ENCODE measurements around the gene FAM20B.
A peak's percentile ranks its signal among the peaks of the same experiment; 100 is the strongest.
"Not testable (repeated sequence)": the region's sequence is repeated elsewhere in the genome, so short reads cannot be mapped to it uniquely, and the experiment has no call there.

FAM20B gene

DNA sequence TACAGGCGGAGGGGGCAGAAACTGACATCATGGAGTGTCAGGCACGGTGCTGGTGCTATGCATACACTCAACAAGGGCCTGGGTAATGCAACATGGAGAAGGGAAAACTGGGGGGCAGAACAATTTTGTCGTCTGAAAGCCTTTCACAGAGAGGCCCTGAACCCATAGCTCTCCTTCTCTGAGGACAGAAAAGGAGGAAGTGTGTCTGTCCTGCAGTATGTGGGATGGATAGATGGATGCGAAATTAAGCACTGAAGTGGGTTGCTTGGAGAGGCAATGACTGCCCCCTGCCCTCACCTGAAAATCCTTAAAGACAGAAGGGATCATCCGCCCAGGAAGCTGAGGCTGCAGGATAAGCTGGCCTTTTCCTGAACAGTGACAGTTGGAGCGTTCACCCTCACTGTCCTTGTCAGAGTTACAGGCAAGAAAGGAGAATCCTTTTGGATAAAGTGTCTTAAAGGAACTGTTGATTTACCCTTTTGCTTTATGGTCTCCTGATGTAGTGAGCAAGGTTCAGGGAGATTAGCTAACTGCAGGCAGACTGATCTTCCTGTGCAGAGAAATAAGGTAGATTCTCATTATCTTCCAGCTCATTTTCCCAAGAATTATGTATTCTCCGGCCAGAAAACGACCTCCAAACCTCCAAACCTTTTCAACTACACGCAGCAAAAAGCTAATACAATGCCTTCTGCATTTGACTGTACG lies 1.6 kb upstream of the FAM20B start:
- DNase-seq = no peak

DNA sequence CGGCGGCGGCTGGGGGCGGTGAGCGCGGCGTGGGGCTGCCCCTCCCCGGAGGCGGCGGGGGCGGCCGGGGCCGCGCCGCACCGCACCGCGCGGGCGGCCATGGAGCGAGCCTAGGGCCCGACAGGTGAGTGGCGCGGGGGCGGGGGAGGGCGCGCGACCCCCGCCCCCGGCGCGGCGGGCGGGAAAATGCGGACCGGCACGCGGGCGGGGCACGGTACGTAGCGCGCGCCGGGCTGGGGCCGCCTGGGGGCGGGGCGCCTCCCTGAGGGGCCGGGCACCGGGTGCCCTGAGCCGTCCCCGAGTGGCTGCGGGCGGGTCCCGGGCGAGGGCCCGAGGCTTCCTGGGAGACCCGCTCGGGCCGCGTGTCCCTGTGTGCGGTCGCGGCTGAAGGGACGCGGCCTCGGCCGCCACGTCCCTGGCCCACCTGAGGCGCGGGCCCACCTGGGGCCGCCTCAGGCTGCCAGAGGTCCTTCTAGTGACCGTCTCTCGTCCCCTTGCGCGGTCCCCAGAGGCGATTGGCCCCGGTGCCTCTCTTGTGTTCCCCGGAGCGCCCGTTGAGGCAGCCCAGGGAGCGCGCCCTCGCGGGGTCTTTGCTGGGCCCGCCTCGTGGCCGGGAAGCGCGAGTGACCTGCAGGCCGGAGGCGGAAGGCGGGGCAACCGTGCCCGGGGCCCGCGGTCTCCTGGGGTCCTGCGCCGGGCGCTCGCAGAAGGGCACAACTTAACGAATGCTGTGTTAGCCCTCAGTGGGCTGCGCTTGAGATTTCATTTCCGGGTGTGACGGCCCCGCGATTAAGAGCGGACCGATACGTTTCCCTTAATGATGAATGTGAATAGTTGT lies 500 bp downstream of the FAM20B start:
- peak; percentile 79 for DNase-seq

DNA sequence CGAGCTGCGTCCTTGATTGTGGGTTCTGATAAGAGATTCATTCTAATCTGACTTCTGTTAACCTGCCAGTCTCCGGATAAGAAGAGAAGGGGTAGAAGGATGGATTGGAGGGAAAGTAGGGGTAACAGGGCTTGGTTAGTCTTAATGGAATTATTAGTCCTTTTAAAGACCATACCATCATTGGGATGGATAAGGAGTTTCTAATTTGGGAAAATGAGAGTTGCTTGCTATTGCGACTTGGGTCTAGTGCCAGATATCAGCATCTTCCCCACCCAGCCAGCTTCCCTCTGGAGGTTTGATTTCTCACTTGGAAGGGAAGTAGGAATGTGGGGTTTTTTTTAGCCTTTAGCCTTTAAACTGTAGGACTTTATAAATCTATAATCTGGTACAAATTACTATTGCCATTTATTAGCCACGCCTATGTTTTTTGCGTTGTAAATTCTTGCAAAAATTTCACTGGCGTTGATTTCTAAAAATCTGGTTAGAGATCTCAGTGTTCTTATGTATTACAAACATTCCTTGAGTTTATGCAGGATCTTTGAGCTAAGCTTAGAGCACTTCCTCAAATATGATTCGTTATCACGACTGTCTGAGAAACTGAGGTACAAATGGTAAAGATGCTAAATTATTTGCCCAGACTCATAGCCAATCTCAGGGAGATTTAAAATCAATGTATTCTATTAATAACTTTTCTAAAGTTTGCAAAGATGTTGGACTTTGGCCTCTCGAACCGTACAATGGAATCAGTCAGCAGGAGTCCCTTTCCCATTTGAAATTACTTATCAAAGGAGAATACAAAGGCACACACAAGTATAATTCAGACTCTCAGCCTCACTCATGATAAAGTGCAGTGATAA lies 1.3 kb downstream of the FAM20B start:
- no peak for DNase-seq

GRCh38 chr1:179029321-179029759 lies 3.6 kb downstream of the FAM20B start:
- DNase-seq = no peak

DNA sequence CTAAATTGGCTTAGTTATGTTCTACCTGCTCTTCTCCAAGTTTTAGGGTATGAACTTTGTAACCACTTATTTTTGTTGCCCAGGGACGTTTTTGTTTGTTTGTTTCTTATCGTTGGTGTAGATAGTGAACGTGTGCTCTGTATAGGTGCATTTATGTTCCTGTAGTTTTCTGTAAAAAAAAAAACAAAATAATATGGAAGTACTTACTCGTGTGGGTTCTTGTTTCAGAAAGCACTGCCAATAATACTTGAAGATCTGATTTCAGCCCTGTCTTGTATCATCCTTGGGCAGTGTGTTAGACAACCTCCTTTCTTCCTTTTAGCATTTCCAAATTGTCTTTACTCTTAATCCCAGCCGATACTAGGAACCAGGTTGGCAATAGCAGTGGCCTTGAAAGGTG lies 4.4 kb downstream of the FAM20B start:
- no peak for DNase-seq

DNA sequence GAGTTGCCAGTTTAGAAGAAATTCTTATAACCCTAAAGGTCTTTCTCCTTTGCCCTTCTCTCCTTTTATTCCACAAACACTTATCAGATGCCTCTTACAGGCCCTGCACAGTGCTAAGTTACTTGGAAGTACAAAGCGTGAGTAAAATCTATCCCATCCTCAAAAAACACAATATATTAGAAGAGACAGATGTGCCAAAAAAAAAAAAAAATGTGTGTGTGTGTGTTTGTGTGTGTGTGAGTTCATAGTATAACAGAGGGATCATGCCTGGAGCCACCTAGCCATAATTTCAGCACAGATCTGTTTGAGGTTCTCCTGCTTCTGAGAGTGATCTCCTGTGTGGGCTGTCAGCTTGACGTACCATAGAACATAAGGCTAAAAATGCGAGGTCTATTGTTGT lies 5.0 kb downstream of the FAM20B start:
- no peak for DNase-seq

DNA sequence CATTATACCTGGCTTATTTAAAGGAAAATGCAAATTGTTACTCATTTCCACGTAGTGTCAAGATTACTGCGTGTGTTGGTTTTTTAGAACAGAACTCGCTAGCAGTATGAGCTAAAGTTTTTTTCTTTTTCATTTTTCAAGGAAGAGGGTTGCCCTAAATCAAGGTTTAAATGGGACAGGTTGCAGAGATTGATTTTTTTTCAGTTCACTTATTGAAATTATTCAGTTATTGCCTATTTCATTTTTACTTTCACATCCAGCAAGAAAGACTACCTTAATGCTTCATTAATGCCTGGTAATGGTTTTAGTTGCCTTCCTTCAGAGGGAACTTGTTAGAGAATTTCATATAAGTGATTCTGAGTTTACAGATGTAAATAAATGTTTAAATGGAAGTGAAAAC lies 5.6 kb downstream of the FAM20B start:
- DNase-seq = no peak

DNA sequence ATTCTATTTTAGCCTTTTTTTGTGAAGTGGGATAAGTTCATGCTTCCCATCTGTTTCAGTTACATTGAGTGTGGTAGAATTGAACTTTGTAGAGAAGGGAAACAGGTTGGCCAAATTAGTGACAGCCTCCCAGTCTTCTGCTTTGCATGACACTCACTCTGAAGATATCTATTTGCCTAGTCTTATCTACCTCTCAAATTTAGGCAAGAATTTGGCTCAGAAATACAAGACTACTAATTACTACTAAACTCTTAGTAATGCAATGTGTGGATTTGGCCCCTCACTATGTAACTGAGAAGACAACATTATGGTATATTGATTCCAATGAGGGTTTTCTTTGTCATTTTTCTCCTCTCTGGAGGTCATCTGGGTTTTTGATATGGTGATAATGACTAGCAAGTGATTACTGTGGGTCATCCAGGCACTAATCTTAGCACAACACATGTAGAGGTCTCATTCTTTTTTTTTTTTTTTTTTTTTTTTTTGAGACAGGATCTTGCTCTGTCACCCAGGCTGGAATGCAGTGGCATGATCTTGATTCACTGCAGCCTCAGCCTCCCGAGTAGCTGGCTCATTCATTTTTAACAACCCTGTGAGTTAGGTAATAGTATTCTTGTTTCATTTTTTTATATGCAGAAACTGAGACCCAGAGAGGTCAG lies 6.3 kb downstream of the FAM20B start:
- DNase-seq = no peak

DNA sequence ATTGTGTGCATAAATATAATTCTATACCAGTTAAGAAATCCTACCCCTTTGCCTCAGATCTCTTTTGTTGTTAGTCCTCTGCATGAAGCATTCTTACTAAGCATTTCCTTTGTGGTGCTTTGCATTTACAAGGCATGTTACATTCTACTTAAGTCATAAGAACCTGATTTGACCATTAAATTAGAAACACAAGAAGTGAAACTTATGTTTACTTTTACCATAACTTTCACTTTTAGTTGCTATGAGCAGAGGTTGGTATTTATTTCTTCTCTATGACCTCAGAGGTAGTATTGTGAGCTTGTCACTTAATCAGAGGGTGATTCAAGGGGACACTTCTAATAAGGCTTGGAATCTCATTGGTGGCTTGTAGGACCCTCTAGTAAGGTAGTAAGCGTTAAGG lies 9.0 kb downstream of the FAM20B start:
- DNase-seq = no peak

DNA sequence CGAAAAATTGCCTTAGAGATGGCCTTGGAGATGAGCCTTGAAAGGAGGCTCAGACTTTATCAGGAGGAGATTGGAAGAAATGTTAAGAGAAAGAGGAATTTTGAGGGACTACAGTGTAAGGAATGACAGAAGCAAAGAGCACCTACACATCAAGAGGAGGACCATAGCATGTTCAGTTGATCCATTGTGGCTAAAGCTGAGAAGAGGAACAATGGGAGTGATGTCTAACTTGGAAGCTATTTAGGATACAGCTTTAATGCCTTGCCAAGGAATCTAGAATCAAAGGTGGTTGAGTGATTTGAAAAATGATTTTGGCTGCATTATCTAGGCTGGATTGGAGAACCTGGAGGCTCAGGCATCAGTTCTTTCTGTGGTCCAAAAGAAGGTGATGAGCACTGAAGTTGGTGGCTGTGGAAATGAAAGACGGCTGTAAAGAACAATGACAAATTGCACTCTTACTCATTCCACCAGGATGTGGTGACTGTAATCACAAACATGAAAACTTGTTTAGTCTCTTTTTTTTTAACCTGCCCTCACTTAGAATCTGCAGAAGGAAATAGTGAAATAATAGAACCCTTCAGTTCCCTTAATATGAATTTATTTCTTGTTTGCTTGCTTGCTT lies 11.3 kb downstream of the FAM20B start:
- no peak for DNase-seq

GRCh38 chr1:179038528-179039281 lies 13.0 kb downstream of the FAM20B start:
- no peak for DNase-seq

- DNase-seq = not testable (repeated sequence)
Measured at GRCh38 chr1:179039502-179040174, 13.9 kb downstream of the FAM20B start.

DNA sequence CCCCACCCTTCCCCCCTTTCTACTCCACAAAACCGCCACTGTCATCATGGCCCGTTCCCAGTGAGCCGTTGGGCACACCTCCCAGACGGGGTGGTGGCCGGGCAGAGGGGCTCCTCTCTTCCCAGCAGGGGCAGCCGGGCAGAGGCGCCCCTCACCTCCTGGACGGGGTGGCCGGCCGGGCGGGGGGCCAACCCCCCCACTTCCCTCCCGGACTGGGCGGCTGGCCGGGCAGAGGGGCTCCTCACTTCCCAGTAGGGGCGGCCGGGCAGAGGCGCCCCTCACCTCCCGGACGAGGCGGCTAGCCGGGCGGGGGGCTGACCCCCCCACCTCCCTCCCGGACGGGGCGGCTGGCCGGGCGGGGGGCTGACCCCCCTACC lies 14.5 kb downstream of the FAM20B start:
- not testable (repeated sequence) for DNase-seq

DNA sequence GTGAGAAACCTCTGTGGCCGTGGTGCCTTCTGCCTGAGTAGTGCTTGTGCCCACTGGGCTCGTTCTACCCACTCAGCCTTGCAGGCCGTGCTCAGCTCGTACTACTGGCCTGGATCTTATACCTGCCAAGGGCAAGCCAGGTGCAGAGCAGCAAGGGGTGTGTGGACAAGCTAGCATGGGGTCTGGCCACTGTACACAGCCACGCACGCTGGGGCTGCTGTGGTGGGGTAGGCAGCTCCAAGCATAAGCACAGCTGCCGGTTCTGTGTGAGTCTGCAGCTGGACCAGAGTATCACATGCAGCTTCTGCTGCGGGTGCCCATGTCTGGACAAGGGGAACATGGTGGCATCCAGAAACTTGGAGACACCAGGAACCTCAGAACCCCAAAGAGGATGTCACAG lies 16.4 kb downstream of the FAM20B start:
- DNase-seq = no peak

GRCh38 chr1:179042700-179043099 lies 17.0 kb downstream of the FAM20B start:
- DNase-seq = no peak

DNA sequence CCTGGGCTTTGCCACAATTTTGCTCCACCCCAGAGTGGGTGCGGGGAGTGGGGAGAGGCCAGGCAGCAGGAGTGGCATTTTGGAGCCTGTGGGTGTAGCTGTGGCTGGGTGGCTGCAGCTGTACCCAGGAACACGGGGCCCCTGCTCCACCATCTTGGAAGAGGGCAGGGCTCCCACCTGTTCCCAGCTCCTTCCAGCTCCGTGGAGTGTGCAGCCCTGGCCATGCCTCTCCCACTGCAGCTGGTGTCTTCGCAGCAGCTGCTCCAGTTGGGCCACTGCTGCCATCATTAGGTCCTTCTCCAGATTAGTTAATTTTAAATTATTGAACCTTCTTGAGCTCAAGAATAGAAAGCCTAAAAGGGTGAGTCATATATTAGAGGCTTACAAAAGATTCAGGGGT lies 17.6 kb downstream of the FAM20B start:
- DNase-seq = no peak

GRCh38 chr1:179043907-179044306 lies 18.2 kb downstream of the FAM20B start:
- no peak for DNase-seq

GRCh38 chr1:179046808-179047635 lies 21.3 kb downstream of the FAM20B start:
- DNase-seq = no peak

GRCh38 chr1:179047636-179047997 lies 21.9 kb downstream of the FAM20B start:
- no peak for DNase-seq

All from activated gamma-delta T cell (primary cell).